Fibroblast of pulmonary artery (primary cell): ENCODE data around the gene RBM5.
A peak's percentile ranks its signal among the peaks of the same experiment; 100 is the strongest.
"Not testable (repeated sequence)": the region's sequence is repeated elsewhere in the genome, so short reads cannot be mapped to it uniquely, and the experiment has no call there.

Experiments used
- DNase-seq: peaks from one replicate; pipeline ENCODE4 v3.0.0-alpha.2; 2010; ENCODE audit warnings: low read depth
- H3K4me3 ChIP-seq: replicated peaks from 2 replicates; pipeline ENCODE4 v1.5.1; 2011; ENCODE audit warnings: low read depth, mild to moderate bottlenecking, control low read depth, low read length, moderate library complexity
- TF ChIP-seq, protein P1 (sequence below): IDR thresholded peaks from 2 replicates; pipeline ENCODE4 v1.5.1; 2011; ENCODE audit warnings: mild to moderate bottlenecking, control low read depth, low read length, inconsistent platforms; ENCODE audit errors: missing control alignments

The RBM5 gene

DNA sequence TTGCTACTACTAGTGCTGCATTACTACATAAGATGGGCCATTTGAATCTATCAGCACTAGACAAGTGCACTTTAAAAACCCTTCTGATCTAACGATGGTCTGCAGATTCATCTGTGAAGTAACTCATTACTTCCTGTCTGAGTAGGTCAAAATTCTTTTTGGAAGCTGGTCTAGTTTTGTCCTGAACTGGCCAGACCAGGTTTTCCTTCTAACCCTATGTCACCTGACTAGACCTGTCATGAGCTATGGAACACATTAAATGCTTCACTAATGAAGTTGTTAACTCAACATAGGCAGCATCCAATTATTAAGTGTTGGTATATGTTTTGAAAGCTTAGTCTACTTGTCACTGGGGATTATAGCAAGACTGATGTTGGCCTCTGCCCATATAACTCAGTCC is 10.1 kb upstream of the RBM5 start:
- H3K4me3 ChIP-seq, result no peak overlapping the region
- TF ChIP-seq, protein P1, sequence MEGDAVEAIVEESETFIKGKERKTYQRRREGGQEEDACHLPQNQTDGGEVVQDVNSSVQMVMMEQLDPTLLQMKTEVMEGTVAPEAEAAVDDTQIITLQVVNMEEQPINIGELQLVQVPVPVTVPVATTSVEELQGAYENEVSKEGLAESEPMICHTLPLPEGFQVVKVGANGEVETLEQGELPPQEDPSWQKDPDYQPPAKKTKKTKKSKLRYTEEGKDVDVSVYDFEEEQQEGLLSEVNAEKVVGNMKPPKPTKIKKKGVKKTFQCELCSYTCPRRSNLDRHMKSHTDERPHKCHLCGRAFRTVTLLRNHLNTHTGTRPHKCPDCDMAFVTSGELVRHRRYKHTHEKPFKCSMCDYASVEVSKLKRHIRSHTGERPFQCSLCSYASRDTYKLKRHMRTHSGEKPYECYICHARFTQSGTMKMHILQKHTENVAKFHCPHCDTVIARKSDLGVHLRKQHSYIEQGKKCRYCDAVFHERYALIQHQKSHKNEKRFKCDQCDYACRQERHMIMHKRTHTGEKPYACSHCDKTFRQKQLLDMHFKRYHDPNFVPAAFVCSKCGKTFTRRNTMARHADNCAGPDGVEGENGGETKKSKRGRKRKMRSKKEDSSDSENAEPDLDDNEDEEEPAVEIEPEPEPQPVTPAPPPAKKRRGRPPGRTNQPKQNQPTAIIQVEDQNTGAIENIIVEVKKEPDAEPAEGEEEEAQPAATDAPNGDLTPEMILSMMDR, result no peak
- no peak for DNase-seq

DNA sequence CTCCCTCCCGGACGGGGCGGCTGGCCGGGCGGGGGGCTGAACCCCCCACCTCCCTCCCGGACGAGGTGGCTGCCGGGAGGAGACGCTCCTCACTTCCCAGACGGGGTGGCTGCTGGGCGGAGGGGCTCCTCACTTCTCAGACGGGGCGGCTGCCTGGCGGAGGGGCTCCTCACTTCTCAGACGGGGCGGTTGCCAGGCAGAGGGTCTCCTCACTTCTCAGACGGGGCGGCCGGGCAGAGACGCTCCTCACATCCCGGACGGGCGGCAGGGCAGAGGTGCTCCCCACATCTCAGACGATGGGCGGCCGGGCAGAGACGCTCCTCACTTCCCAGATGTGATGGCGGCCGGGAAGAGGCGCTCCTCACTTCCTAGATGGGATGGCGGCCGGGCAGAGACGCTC is 3.8 kb upstream of the RBM5 start:
- DNase-seq, H3K4me3 ChIP-seq: not testable (repeated sequence)

DNA sequence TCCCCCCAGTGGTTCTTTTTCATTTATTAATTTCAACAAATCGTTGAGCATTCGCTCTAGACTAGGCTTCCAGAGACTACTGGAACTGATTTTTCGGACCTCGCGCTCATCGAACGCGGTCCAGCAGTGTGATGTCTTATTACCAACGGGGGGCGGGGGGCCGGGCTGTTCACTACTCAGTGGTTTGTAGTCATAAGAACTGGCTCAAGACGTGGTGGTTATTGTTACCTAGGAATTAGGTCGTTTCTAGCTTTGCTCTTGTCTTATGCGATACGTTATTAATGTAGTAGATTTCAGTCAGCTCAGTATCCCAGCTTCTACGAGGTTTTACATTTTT is 858 bp downstream of the RBM5 start:
- TF ChIP-seq, protein P1, result no peak
- DNase-seq, result no peak
- H3K4me3 ChIP-seq, result peak overlapping the region; percentile 99

DNA sequence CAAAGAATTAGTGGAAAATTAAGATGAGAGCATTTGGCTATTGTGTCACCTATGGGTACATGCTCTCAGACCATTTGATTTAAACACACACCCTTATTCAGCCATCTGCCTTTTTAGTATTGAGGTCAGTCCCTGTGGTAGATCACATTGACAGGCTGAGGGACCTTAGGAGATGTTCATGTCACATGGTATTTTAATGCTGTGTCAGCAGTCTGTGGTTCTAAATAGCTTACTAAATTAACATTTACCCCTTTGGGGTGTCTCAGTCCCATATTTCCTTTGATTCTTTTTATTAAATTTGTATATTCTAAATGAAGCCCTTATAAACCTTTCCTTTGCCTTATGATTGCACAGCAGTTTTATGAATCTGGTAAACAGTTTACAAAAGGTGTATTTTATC is 2.3 kb downstream of the RBM5 start:
- TF ChIP-seq, protein P1, result no peak
- peak overlapping the region; percentile 99 for H3K4me3 ChIP-seq
- DNase-seq, result no peak

DNA sequence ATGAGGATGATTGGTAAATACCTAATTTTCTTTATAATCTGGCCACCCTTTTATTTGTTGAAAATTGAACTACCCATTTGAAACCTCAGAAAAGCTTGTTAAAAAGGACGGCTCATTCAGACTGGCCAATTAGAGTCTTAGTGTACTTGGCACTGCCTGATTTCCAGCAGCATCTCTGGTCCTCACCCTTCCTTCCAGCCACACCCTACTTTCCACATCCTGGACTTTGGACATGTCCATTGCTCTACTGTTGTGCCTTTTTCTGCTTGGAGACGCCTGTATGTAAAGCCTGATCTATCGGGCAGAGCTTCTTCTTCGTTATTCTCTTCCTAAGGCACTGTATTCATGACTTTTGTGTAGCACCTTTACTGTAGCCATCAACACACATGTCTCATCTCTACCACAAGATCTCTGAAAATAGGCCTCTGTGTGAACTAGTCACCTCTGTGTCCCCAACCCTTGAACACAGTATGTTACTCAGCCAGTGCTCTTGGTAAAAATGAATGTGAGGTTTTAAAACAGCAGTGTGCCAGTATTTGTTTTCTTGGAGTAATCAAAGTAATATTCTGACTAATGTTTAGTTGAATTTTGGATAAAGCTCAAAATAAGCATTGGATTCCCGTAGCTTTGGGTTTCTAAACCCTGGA is 6.8 kb downstream of the RBM5 start:
- TF ChIP-seq, protein P1, result no peak
- no peak for DNase-seq
- no peak overlapping the region for H3K4me3 ChIP-seq

DNA sequence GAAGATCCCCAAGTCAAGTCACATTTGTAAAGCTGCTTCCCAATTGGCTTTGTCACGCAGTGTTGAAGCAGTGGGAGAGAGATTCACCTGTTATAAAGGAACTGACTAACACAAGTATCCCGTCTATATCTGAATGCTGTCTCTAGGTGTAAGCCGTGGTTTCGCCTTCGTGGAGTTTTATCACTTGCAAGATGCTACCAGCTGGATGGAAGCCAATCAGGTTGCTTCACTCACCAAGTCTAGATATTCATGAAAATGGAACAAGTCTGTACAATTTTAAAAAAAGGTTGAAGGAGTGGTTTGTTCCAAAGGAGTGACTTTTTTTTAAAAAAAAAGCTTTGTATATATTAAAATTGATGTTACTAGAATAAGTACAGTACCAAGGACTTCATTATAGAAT is 11.7 kb downstream of the RBM5 start:
- H3K4me3 ChIP-seq, result no peak overlapping the region
- TF ChIP-seq, protein P1, result no peak
- DNase-seq, result no peak

DNA sequence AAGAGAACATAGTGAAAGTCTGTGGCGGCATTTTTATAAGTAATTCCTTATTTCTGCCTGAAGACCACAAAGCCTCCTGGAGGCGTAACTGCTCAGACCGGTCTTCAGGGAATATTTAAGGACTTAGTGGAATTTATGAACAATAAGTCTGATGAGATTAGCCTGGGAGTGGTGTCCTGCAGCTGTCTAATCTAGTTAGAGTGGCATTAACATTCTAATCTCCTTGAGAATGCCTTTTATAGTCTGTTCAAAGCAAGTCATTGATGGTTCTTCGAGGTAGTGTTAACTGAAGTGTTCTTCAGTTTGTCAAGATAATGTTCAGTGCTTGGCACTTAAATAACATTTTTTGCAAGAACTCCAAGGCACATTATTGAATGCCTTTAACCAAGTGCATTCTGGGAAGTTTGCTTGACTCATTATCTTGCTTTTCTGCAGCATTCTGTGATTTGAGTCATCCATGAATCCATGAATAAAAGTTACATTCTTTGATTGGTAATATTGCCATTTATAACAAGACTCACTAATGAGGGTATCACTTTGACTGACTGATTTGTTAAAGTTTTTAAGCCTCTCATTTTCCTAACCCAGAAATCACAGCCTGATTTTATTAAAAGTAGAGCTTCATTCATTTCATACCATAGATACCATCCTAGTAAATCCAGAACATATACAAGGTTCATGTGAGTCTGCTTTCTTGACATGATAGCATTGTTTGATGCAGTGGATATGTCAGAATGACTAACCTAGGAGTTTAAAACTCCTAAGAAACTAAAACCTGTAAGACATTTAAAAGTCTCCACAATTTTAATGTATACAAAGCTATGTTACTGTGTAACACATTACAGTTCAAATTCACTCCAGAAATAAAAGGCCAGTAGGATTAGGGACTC is 12.5 kb downstream of the RBM5 start:
- TF ChIP-seq, protein P1, result no peak
- no peak overlapping the region for H3K4me3 ChIP-seq
- DNase-seq, result no peak
